Renal cortex interstitium (tissue), 15 donors: ENCODE data around the gene PLEKHM1. TPM values are rescaled to one million over a fixed set of nuclear protein-coding genes. Genes with fewer than 3 reads are reported as not detected.
A peak's percentile ranks its signal among the peaks of the same experiment; 100 is the strongest.
"Not testable (repeated sequence)": the region's sequence is repeated elsewhere in the genome, so short reads cannot be mapped to it uniquely, and the experiment has no call there.

ENCODE experiments used
- DNase-seq, 11 donors: peaks; one replicate each; pipeline ENCODE4 v3.0.0-alpha.2; 2013; ENCODE audit warnings: low read depth in 9 of 11, low spot score in 4 of 11; ENCODE audit errors: extremely low read depth in 1 of 11
- long read RNA-seq, 16 experiments: transcript quantifications; one replicate each; lab custom pipeline, GENCODE V29; 2026
- polyA plus RNA-seq, 3 donors: library from polyadenylated mRNA; unstranded; fragments of 120-200 nt; gene quantifications; one replicate each; pipeline ENCODE4 v1.2.1, GENCODE V29; 2013; ENCODE audit not compliant: insufficient read length in 3 of 3

PLEKHM1 gene
- 10 to 100 TPM; 11.9 to 17.8 (median 12.4) TPM for polyA plus RNA-seq
- long read RNA-seq, donor 1, result 0 reads
- long read RNA-seq, donor 2, result 0 reads
- long read RNA-seq, donor 3, result 0 reads
- long read RNA-seq, donor 4, full-length matches to known transcripts, result 1 of 1 reads
- long read RNA-seq, donor 4, partial matches to known transcripts, result 0 of 1 reads
- long read RNA-seq, donor 4, other reads (novel, unspliced or antisense), result 0 of 1 reads
- long read RNA-seq, donor 5, result 0 reads
- long read RNA-seq, donor 6, partial matches to known transcripts, result 0 of 1 reads
- long read RNA-seq, donor 6, other reads (novel, unspliced or antisense), result 0 of 1 reads
- long read RNA-seq, donor 7, result 0 reads
- long read RNA-seq, donor 8, result 0 reads
- long read RNA-seq, donor 9, result 0 reads
- long read RNA-seq, donor 10, result 0 reads
- long read RNA-seq, donor 11, result 0 reads
- long read RNA-seq, donor 12, result 0 reads
- long read RNA-seq, donor 13, result 0 reads
- long read RNA-seq, donor 14, full-length matches to known transcripts, result 1 of 1 reads
- long read RNA-seq, donor 14, partial matches to known transcripts, result 0 of 1 reads
- long read RNA-seq, donor 14, other reads (novel, unspliced or antisense), result 0 of 1 reads
- long read RNA-seq, donor 15, result 0 reads
- long read RNA-seq, donor 16, full-length matches to known transcripts, result 2 of 2 reads
- long read RNA-seq, donor 16, partial matches to known transcripts, result 0 of 2 reads
- long read RNA-seq, donor 16, other reads (novel, unspliced or antisense), result 0 of 2 reads

- DNase-seq, result peak in 10 of 11 donors; percentile 13 to 60 (median 54)
Measured at GRCh38 chr17:45490615-45491433, at the start of gene PLEKHM1. TSS of gene PLEKHM1 (minus strand) at chr17:45490721. CDS start at chr17:45482484, 8,237 bp downstream.

- not testable (repeated sequence) for DNase-seq
Measured at GRCh38 chr17:45538168-45538567, 47.6 kb upstream of the PLEKHM1 start.

GRCh38 chr17:45506072-45506471 is 15.6 kb upstream of the PLEKHM1 start:
- not testable (repeated sequence) for DNase-seq

GRCh38 chr17:45505183-45505582 is 14.7 kb upstream of the PLEKHM1 start:
- not testable (repeated sequence) for DNase-seq

GRCh38 chr17:45501092-45501707 is 10.7 kb upstream of the PLEKHM1 start:
- DNase-seq, result not testable (repeated sequence)

- not testable (repeated sequence) for DNase-seq
Measured at GRCh38 chr17:45500478-45500877, 10.0 kb upstream of the PLEKHM1 start.

- not testable (repeated sequence) for DNase-seq
Measured at GRCh38 chr17:45499208-45499607, 8.7 kb upstream of the PLEKHM1 start.

GRCh38 chr17:45498377-45498776 is 7.9 kb upstream of the PLEKHM1 start:
- not testable (repeated sequence) for DNase-seq

GRCh38 chr17:45497449-45497848 is 6.9 kb upstream of the PLEKHM1 start:
- not testable (repeated sequence) for DNase-seq

- DNase-seq, result not testable (repeated sequence)
Measured at GRCh38 chr17:45496507-45496906, 6.0 kb upstream of the PLEKHM1 start.

- DNase-seq, result not testable (repeated sequence)
Measured at GRCh38 chr17:45494556-45494955, 4.0 kb upstream of the PLEKHM1 start.

- DNase-seq, result not testable (repeated sequence)
Measured at GRCh38 chr17:45492156-45492555, 1.6 kb upstream of the PLEKHM1 start.

GRCh38 chr17:45490198-45490597 is 323 bp downstream of the PLEKHM1 start:
- not testable (repeated sequence) for DNase-seq

GRCh38 chr17:45487704-45488103 is 2.8 kb downstream of the PLEKHM1 start:
- DNase-seq, result not testable (repeated sequence)

GRCh38 chr17:45483591-45484216 is 6.8 kb downstream of the PLEKHM1 start:
- DNase-seq, result not testable (repeated sequence)

- not testable (repeated sequence) for DNase-seq
Measured at GRCh38 chr17:45483177-45483576, 7.3 kb downstream of the PLEKHM1 start.

- DNase-seq, result not testable (repeated sequence)
Measured at GRCh38 chr17:45482317-45482716, 8.2 kb downstream of the PLEKHM1 start.

GRCh38 chr17:45475436-45475835 is 15.1 kb downstream of the PLEKHM1 start:
- not testable (repeated sequence) for DNase-seq
